WTC11 (cell line): ENCODE results near the gene OR4D10.
"Not testable (repeated sequence)": the region's sequence is repeated elsewhere in the genome, so short reads cannot be mapped to it uniquely, and the experiment has no call there.

Experiments
- GABPB1 ChIP-seq: sonication (generic); formaldehyde crosslinking; IDR thresholded peaks from 2 replicates; pipeline ENCODE4 v1.8.1; 2023; ENCODE audit warnings: mild to moderate bottlenecking, missing genetic modification reagents
- NFE2L1 ChIP-seq: sonication (generic); formaldehyde crosslinking; IDR thresholded peaks from 2 replicates; pipeline ENCODE4 v1.8.1; 2023; ENCODE audit warnings: missing genetic modification reagents
- NR2C2 ChIP-seq: sonication (generic); formaldehyde crosslinking; IDR thresholded peaks from 2 replicates; pipeline ENCODE4 v1.8.0; 2022; ENCODE audit warnings: mild to moderate bottlenecking, missing genetic modification reagents
- ZNF138 ChIP-seq: sonication (generic); formaldehyde crosslinking; conservative IDR thresholded peaks from 2 replicates; pipeline ENCODE4 v1.8.1; 2022; ENCODE audit warnings: mild to moderate bottlenecking, moderate library complexity, missing genetic modification reagents
- ZNF232 ChIP-seq: sonication (generic); formaldehyde crosslinking; IDR thresholded peaks from 2 replicates; pipeline ENCODE4 v1.8.0; 2022; ENCODE audit warnings: mild to moderate bottlenecking, missing genetic modification reagents
- TF ChIP-seq, protein P1 (sequence below): sonication (generic); formaldehyde crosslinking; conservative IDR thresholded peaks from 2 replicates; pipeline ENCODE4 v1.8.1; 2022; ENCODE audit warnings: mild to moderate bottlenecking, missing genetic modification reagents
- TF ChIP-seq, protein P2 (sequence below): sonication (generic); formaldehyde crosslinking; IDR thresholded peaks from 2 replicates; pipeline ENCODE4 v1.8.1; 2022; ENCODE audit warnings: low read depth, mild to moderate bottlenecking, moderate library complexity, missing genetic modification reagents, borderline replicate concordance
- TF ChIP-seq, protein P3 (sequence below): sonication (generic); formaldehyde crosslinking; IDR thresholded peaks from 2 replicates; pipeline ENCODE4 v1.8.0; 2022; ENCODE audit warnings: mild to moderate bottlenecking, missing genetic modification reagents
- TF ChIP-seq, protein P4 (sequence below): sonication (generic); formaldehyde crosslinking; IDR thresholded peaks from 2 replicates; pipeline ENCODE4 v1.8.0; 2022; ENCODE audit warnings: mild to moderate bottlenecking, missing genetic modification reagents
- TF ChIP-seq, protein P5 (sequence below): fragments of 200-600 bp; IDR thresholded peaks from 2 replicates; pipeline ENCODE4 v1.8.0; 2022; ENCODE audit warnings: antibody characterized with exemption
- TF ChIP-seq, protein P6 (sequence below): sonication (generic); formaldehyde crosslinking; IDR thresholded peaks from 2 replicates; pipeline ENCODE4 v1.8.1; 2023; ENCODE audit warnings: mild to moderate bottlenecking, missing genetic modification reagents, moderate library complexity
- TF ChIP-seq, protein P7 (sequence below): fragments of 250-450 bp; sonication (Bioruptor Pico); IDR thresholded peaks from 2 replicates; pipeline ENCODE4 v1.9.0; 2021; ENCODE audit warnings: mild to moderate bottlenecking

DNA sequence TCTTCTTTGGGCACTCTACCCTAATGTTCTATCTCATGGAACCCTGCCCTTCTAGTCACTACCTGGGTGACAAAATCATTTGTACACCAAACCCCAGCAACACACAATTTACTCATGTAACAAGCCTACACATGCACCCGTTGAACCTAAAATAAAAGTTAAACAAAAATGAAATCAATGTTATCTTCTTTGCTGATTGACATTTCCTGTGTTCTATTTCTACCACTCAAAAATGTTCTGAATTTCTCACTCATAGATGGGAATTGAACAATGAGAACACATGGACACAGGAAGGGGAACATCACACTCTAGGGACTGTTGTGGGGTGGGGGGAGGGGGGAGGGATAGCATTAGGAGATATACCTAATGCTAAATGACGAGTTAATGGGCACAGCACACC lies 47.0 kb downstream of the OR4D10 start:
- TF ChIP-seq, protein P1, sequence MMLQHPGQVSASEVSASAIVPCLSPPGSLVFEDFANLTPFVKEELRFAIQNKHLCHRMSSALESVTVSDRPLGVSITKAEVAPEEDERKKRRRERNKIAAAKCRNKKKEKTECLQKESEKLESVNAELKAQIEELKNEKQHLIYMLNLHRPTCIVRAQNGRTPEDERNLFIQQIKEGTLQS (CRISPR knock-in tag) = not testable (repeated sequence)
- TF ChIP-seq, protein P2, sequence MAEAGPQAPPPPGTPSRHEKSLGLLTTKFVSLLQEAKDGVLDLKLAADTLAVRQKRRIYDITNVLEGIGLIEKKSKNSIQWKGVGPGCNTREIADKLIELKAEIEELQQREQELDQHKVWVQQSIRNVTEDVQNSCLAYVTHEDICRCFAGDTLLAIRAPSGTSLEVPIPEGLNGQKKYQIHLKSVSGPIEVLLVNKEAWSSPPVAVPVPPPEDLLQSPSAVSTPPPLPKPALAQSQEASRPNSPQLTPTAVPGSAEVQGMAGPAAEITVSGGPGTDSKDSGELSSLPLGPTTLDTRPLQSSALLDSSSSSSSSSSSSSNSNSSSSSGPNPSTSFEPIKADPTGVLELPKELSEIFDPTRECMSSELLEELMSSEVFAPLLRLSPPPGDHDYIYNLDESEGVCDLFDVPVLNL (CRISPR knock-in tag) = not testable (repeated sequence)
- TF ChIP-seq, protein P3, sequence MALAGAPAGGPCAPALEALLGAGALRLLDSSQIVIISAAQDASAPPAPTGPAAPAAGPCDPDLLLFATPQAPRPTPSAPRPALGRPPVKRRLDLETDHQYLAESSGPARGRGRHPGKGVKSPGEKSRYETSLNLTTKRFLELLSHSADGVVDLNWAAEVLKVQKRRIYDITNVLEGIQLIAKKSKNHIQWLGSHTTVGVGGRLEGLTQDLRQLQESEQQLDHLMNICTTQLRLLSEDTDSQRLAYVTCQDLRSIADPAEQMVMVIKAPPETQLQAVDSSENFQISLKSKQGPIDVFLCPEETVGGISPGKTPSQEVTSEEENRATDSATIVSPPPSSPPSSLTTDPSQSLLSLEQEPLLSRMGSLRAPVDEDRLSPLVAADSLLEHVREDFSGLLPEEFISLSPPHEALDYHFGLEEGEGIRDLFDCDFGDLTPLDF (CRISPR knock-in tag) = not testable (repeated sequence)
- TF ChIP-seq, protein P4, sequence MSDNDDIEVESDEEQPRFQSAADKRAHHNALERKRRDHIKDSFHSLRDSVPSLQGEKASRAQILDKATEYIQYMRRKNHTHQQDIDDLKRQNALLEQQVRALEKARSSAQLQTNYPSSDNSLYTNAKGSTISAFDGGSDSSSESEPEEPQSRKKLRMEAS (CRISPR knock-in tag) = not testable (repeated sequence)
- TF ChIP-seq, protein P5, sequence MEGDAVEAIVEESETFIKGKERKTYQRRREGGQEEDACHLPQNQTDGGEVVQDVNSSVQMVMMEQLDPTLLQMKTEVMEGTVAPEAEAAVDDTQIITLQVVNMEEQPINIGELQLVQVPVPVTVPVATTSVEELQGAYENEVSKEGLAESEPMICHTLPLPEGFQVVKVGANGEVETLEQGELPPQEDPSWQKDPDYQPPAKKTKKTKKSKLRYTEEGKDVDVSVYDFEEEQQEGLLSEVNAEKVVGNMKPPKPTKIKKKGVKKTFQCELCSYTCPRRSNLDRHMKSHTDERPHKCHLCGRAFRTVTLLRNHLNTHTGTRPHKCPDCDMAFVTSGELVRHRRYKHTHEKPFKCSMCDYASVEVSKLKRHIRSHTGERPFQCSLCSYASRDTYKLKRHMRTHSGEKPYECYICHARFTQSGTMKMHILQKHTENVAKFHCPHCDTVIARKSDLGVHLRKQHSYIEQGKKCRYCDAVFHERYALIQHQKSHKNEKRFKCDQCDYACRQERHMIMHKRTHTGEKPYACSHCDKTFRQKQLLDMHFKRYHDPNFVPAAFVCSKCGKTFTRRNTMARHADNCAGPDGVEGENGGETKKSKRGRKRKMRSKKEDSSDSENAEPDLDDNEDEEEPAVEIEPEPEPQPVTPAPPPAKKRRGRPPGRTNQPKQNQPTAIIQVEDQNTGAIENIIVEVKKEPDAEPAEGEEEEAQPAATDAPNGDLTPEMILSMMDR = not testable (repeated sequence)
- TF ChIP-seq, protein P6, sequence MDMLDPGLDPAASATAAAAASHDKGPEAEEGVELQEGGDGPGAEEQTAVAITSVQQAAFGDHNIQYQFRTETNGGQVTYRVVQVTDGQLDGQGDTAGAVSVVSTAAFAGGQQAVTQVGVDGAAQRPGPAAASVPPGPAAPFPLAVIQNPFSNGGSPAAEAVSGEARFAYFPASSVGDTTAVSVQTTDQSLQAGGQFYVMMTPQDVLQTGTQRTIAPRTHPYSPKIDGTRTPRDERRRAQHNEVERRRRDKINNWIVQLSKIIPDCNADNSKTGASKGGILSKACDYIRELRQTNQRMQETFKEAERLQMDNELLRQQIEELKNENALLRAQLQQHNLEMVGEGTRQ (CRISPR knock-in tag) = not testable (repeated sequence)
- not testable (repeated sequence) for TF ChIP-seq NFE2L1 (CRISPR knock-in tag); NR2C2 (CRISPR knock-in tag); ZNF232; ZNF138 (CRISPR knock-in tag); GABPB1
- TF ChIP-seq, protein P7, sequence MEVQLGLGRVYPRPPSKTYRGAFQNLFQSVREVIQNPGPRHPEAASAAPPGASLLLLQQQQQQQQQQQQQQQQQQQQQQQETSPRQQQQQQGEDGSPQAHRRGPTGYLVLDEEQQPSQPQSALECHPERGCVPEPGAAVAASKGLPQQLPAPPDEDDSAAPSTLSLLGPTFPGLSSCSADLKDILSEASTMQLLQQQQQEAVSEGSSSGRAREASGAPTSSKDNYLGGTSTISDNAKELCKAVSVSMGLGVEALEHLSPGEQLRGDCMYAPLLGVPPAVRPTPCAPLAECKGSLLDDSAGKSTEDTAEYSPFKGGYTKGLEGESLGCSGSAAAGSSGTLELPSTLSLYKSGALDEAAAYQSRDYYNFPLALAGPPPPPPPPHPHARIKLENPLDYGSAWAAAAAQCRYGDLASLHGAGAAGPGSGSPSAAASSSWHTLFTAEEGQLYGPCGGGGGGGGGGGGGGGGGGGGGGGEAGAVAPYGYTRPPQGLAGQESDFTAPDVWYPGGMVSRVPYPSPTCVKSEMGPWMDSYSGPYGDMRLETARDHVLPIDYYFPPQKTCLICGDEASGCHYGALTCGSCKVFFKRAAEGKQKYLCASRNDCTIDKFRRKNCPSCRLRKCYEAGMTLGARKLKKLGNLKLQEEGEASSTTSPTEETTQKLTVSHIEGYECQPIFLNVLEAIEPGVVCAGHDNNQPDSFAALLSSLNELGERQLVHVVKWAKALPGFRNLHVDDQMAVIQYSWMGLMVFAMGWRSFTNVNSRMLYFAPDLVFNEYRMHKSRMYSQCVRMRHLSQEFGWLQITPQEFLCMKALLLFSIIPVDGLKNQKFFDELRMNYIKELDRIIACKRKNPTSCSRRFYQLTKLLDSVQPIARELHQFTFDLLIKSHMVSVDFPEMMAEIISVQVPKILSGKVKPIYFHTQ (CRISPR knock-in tag) = not testable (repeated sequence)
